Hematopoietic multipotent progenitor cell treated with erythropoietin and hydrocortisone succinate and interleukin-3 and kit ligand, for 17 days (in vitro differentiated cells): Measurements from ENCODE around the gene MED15.

Source experiments
- DNase-seq: peaks from one replicate; pipeline ENCODE4 v3.0.0-alpha.2; 2015; ENCODE audit warnings: low spot score

MED15 gene

DNA sequence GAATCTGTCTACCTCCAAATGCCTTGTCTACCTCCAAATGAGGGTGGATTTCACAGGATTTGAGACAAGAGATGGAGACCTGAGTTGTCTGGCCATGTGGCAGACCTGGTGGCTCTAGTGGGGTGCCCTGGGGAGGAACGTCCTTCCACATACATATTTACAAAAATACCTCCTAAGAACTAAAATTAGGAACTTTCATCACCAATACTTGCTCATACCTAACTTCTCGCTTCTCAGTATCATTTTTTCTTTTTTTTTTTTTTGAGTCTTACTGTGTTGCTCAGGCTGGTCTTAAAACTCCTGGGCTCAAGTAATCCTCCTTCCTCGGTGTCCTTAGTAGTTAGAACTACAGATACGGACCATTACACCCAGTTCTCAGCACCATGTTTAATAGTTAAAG lies 117.9 kb downstream of the MED15 start:
- DNase-seq = no peak

- no peak for DNase-seq
Measured at GRCh38 chr22:20626811-20627210, 119.4 kb downstream of the MED15 start.

GRCh38 chr22:20627432-20627831 lies 120.0 kb downstream of the MED15 start:
- DNase-seq = no peak

GRCh38 chr22:20628081-20628939 lies 120.9 kb downstream of the MED15 start:
- DNase-seq = no peak

- no peak for DNase-seq
Measured at GRCh38 chr22:20629401-20629800, 122.0 kb downstream of the MED15 start.

GRCh38 chr22:20630873-20631617 lies 123.6 kb downstream of the MED15 start:
- no peak for DNase-seq

GRCh38 chr22:20632082-20632481 lies 124.7 kb downstream of the MED15 start:
- DNase-seq = no peak

DNA sequence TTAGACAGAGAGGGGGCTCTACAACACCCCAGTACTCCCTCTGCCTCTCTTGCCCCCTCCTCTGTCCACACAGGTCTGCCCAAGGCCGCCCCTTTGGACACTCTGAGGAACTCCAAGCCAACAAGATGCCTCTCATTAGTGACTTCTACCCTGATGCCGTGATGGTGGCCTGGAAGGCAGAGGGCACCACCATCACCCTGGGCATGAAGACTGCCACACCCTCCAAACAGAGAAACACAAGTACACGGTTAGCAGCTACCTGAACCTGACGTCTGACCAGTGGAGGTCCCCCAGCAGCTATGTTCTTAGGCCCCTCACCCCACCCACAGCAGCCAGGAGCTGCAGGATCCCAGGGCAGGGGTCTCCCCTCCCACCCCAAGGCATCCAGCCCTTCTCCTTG lies 125.1 kb downstream of the MED15 start:
- no peak for DNase-seq

DNA sequence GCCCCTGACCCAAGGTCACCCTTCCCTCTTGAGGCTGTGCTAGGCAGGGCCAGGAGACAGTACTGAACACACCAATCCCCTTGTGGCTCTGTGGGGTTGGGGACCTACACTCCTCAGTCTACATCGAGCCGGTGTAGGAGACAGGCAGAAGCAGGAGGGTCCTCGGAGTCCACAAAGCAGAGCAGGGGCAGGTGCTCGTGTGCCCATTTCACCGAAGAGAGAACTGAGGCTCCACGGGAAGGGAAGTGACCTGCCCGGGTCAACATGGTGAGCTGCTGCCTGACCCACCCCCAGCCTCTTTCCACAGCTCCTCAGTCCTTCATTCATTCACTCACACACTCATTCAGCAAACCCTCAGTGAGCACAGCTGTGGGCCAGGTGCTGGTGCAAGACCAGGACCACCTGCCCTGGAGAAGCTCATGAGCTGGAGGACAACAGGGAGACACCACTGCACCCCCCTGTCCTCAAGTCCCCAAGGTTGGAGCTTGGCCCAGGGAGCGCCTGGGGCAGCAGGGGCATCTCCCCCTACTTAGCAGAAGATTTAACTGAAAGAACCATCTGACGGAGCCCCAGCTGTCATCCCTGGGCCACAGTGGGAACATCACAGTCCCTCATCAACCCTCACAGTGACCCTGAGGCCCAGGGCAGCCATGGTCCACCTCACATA lies 127.3 kb downstream of the MED15 start:
- DNase-seq = no peak

DNA sequence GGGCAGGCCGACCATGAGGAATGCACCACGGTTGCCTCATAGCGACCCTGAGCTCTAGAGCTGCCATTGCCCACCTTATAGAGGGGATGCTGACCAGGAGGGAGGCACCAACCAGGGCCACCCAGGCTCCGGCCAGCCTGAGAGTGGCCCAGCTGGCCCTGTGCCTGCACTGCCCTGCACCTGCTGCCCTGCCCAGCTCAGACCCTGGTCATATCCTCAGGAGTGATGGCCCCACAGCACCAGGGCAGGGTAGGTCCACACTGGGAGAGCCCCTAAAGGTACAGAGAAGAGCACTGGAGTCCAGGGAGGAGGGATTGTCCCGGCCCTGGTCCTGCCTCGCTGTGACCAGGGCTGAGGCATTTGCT lies 127.8 kb downstream of the MED15 start:
- DNase-seq = no peak

DNA sequence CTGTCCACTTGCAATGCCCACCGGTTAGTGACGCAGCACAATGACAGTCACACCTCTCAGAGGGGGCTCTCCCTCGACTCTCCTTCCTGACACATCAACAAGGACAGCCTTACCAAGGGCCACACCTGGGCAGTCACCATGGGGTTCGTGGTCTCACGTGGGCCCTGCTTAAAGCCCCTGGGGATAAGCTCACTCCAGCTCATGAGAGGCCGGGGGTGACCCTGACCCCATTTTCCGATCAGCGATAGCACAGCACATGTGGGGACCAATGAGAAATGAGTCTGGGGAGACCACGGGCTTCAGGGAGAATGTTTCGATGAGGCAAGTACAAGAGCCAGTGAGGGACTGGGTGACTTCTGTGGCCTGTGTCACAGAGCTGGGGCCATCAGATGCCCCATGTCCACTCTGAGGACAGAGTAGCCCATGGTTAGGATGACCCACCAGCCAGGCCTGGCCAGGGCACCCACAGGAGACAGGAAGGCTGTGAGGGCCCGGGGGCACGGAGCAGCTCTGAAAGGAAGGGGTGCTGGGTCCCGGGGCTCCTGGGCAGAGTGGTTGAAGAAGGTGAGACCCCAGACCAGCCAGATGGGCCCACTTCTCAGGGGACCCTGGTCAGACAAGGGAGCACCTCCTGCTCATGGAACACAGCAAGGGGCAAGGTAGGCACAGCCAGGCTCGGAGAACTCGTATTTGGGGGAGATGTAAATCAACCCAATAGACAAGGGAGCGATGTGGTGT lies 128.8 kb downstream of the MED15 start:
- no peak for DNase-seq

GRCh38 chr22:20636945-20637344 lies 129.5 kb downstream of the MED15 start:
- no peak for DNase-seq
